Keratinocyte (primary cell): ENCODE data around the gene AARS2. TPM values are rescaled to one million over a fixed set of nuclear protein-coding genes. Genes with fewer than 3 reads are reported as not detected.

Experiments
- DNase-seq: peaks from one replicate; pipeline ENCODE4 v3.0.0-alpha.2; 2011; ENCODE audit warnings: low read depth, missing footprints, low spot score
- FAIRE-seq: peaks from 2 replicates; lab custom pipeline; 2011; peaks lifted over from hg19 to GRCh38; lab: Jason Lieb, UNC
- H2AFZ ChIP-seq: 2 replicates; pipeline ENCODE4 v1.6.0; 2012; ENCODE audit warnings: low read length, control low read depth, inconsistent platforms; ENCODE audit not compliant: control insufficient read depth
- H3K27ac ChIP-seq: 2 replicates; pipeline ENCODE4 v1.5.1; 2011; ENCODE audit warnings: low read length; ENCODE audit not compliant: control insufficient read depth, insufficient read depth
- H3K27me3 ChIP-seq: 3 replicates; pipeline ENCODE4 v1.6.0; 2011; ENCODE audit warnings: low read length; ENCODE audit not compliant: control insufficient read depth, insufficient read depth; ENCODE audit errors: extremely low read depth
- H3K36me3 ChIP-seq, 2 experiments: 2 replicates in 1 of 2; 3 replicates in 1 of 2; pipeline ENCODE4 v1.5.1; 2011; ENCODE audit warnings: low read length in 2 of 2, mild to moderate bottlenecking in 1 of 2; ENCODE audit not compliant: control insufficient read depth in 2 of 2, insufficient read depth in 2 of 2; ENCODE audit errors: extremely low read depth in 1 of 2
- H3K4me1 ChIP-seq: 3 replicates; pipeline ENCODE4 v1.5.1; 2011; ENCODE audit warnings: low read length; ENCODE audit not compliant: control insufficient read depth, insufficient read depth; ENCODE audit errors: extremely low read depth
- H3K4me2 ChIP-seq: 3 replicates; pipeline ENCODE4 v1.6.0; 2011; ENCODE audit warnings: low read depth, low read length; ENCODE audit not compliant: control insufficient read depth, insufficient read depth; ENCODE audit errors: extremely low read depth
- H3K4me3 ChIP-seq, 3 experiments: fragments of 200-600 bp in 1 of 3; sonication (generic) in 1 of 3; 2 replicates in 2 of 3; 3 replicates in 1 of 3; pipeline ENCODE4 v1.5.1; 2011 to 2016; ENCODE audit warnings: low read length in 3 of 3, mild to moderate bottlenecking in 3 of 3, control low read depth in 2 of 3, inconsistent platforms in 1 of 3, low read depth in 1 of 3, mixed read lengths in 1 of 3, mixed run types in 1 of 3, moderate library complexity in 1 of 3; ENCODE audit not compliant: control insufficient read depth in 2 of 3, insufficient read depth in 2 of 3; ENCODE audit errors: extremely low read depth in 1 of 3
- H3K79me2 ChIP-seq: 2 replicates; pipeline ENCODE4 v1.6.0; 2012; ENCODE audit warnings: low read length; ENCODE audit not compliant: control insufficient read depth, insufficient read depth
- H3K9ac ChIP-seq: 3 replicates; pipeline ENCODE4 v1.6.0; 2011; ENCODE audit warnings: low read length; ENCODE audit not compliant: control insufficient read depth, insufficient read depth; ENCODE audit errors: extremely low read depth
- H3K9me1 ChIP-seq: 3 replicates; pipeline ENCODE4 v1.6.0; 2011; ENCODE audit warnings: low read length; ENCODE audit not compliant: control insufficient read depth, insufficient read depth; ENCODE audit errors: extremely low read depth
- H3K9me3 ChIP-seq: 2 replicates; pipeline ENCODE4 v1.5.1; 2012; ENCODE audit warnings: low read depth, low read length; ENCODE audit not compliant: control insufficient read depth
- H4K20me1 ChIP-seq: 3 replicates; pipeline ENCODE4 v1.6.0; 2011; ENCODE audit warnings: low read length; ENCODE audit not compliant: control insufficient read depth, insufficient read depth; ENCODE audit errors: extremely low read depth
- CTCF ChIP-seq, 3 experiments: IDR thresholded peaks in 1 of 3; conservative IDR thresholded peaks in 1 of 3; optimal IDR thresholded peaks in 1 of 3; 2 replicates in 2 of 3; 3 replicates in 1 of 3; pipeline versions ENCODE3 to v1.5.1; 2011; ENCODE audit warnings: low read length in 3 of 3, mild to moderate bottlenecking in 3 of 3, moderate library complexity in 2 of 3, control low read depth in 1 of 3, inconsistent platforms in 1 of 3; ENCODE audit not compliant: insufficient read depth in 2 of 3; ENCODE audit errors: extremely low read depth in 1 of 3
- EZH2 ChIP-seq: IDR thresholded peaks from one replicate; pipeline ENCODE4 v1.6.1; 2012; ENCODE audit warnings: inconsistent platforms, mild to moderate bottlenecking, low read length, moderate library complexity
- dilution Hi-C: fragments of 300-500 bp; cut with MboI; formaldehyde crosslinking; loops from one replicate; pipeline ENCODE4 v1.7.0; 2020; ENCODE audit warnings: low sequenced_read_pairs; ENCODE audit not compliant: extremely low pct_ligation_motif_present
- polyA plus RNA-seq, 5 experiments: library from polyadenylated mRNA; depleted of rRNA in 3 of 5; stranded (reverse) in 3 of 5; stranded (forward) in 1 of 5; unstranded in 1 of 5; fragments of >200 nt; gene quantifications; 1 replicate in 1 of 5; 2 replicates in 3 of 5; 3 replicates in 1 of 5; pipeline versions ENCODE4 v1.2.1 to v1.2.3, GENCODE V29; 2011 to 2012; ENCODE audit warnings: missing spikeins in 2 of 5, low read depth in 1 of 5, low replicate concordance in 1 of 5

Gene AARS2
- polyA plus RNA-seq, 1 donor (not counting 4 experiments of a cell fraction or from before 2014, with no cell fraction given), result 5.8 TPM

- dilution Hi-C loops, result no loop called here
- DNase-seq (no peak), FAIRE-seq (no peak)
- Histone ChIP-seq H4K20me1 (no peaks in the 10 kb centered on the region), H3K4me3 (no peak overlapping the region), H3K79me2 (no peaks in the 10 kb centered on the region), H3K27ac (no peak overlapping the region), H3K27me3 (peaks cover 8% of the 10 kb centered on the region), H3K4me1 (no peaks in the 10 kb centered on the region), H3K9ac (no peak overlapping the region), H3K36me3 (no peaks in the 10 kb centered on the region), H3K9me3 (no peaks in the 10 kb centered on the region), H3K4me2 (no peak overlapping the region), H3K9me1 (no peaks in the 10 kb centered on the region), H2AFZ (no peak overlapping the region)
- TF ChIP-seq CTCF (optimal IDR thresholded peaks at IDR 0.05 in 1 of 3, IDR thresholded peaks at IDR 0.05 in 1 of 3, conservative IDR thresholded peaks at IDR 0.05 in 1 of 3; ENCODE audit: extremely low read depth in 1 of 3, insufficient read depth in 2 of 3, low read length in 3 of 3) (no peak), EZH2 (no peak)
Measured at GRCh38 chr6:44359973-44360372, 46.8 kb upstream of the AARS2 start.

- Histone ChIP-seq H3K9ac (no peak overlapping the region), H3K9me1 (no peaks in the 10 kb centered on the region), H3K27me3 (peaks cover 8% of the 10 kb centered on the region), H2AFZ (no peak overlapping the region), H3K36me3 (no peaks in the 10 kb centered on the region), H3K4me1 (no peaks in the 10 kb centered on the region), H3K4me3 (no peak overlapping the region), H3K4me2 (no peak overlapping the region), H4K20me1 (no peaks in the 10 kb centered on the region), H3K27ac (no peak overlapping the region), H3K79me2 (no peaks in the 10 kb centered on the region), H3K9me3 (no peaks in the 10 kb centered on the region)
- no peak for DNase-seq
- TF ChIP-seq EZH2 (no peak), CTCF (optimal IDR thresholded peaks at IDR 0.05 in 1 of 3, IDR thresholded peaks at IDR 0.05 in 1 of 3, conservative IDR thresholded peaks at IDR 0.05 in 1 of 3; ENCODE audit: extremely low read depth in 1 of 3, insufficient read depth in 2 of 3, low read length in 3 of 3) (no peak)
- no peak for FAIRE-seq
- dilution Hi-C loops, result no loop called here
Measured at GRCh38 chr6:44356487-44356886, 43.3 kb upstream of the AARS2 start.
